Measurements from ENCODE around the gene CRIP1. TPM values are rescaled to one million over a fixed set of nuclear protein-coding genes. Genes with fewer than 3 reads are reported as not detected.

The CRIP1 gene
- total RNA-seq, 1 donor from 2014 or later: 5.1 TPM

GRCh38 chr14:105490572-105491365 lies 4.1 kb downstream of the CRIP1 start, which contains the start of gene TEDC1:
Gene TEDC1 (plus strand): TSS chr14:105491246. CDS start chr14:105491376, 130 bp downstream.
- Mint-ChIP-seq H3K36me3 (ENCODE audit: insufficient read depth) (no peaks in the 10 kb centered on the region), H3K27me3 (peaks cover 8% of the 10 kb centered on the region), H3K9me3 (ENCODE audit: low read depth) (no peaks in the 10 kb centered on the region), H3K4me1 (ENCODE audit: low read depth) (peaks cover 6% of the 10 kb centered on the region), H3K27ac (peak within 1 kb of the TSS; percentile 96), H3K4me3 (ENCODE audit: low read depth) (peak within 1 kb of the TSS; percentile 78)
- DNase-seq (ENCODE audit: low spot score, unreplicated experiment): peak; percentile 98
- peak; percentile 87 for TF ChIP-seq CTCF (IDR thresholded peaks at IDR 0.05; ENCODE audit: unreplicated experiment)

DNA sequence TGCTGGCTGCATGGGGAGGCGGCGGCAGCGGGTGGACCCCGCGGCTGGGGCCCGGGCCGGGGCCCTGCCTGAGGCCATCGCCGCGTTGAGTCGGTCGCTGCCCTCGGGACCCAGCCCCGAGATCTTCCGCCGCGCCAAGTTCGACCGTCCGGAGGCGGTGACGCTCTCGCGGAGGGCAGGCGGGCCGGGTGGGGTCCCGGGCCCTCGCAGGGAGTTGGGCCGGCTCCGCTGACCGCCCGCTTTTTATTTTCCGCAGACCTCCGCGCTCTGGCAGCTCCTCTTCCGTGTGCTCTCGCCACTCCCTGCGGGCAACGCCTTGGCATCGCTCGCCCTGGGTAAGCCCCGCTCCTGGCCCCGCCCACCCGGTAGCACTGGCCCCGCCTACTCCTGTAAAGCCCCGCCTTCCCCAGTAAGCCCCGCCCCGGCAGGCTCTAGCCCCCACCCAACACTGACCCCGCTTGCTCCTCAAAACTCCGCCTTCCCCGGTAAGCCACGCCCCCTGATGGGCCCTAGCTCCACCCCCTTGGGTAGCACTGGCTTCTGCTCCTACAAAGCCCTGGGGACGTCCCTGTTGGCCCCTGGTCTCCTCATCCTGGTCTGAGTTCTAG lies 4.8 kb downstream of the CRIP1 start:
- Mint-ChIP-seq H3K9me3 (ENCODE audit: low read depth) (no peaks in the 10 kb centered on the region), H3K27ac (peak overlapping the region; percentile 96), H3K4me1 (ENCODE audit: low read depth) (peaks cover 4% of the 10 kb centered on the region), H3K27me3 (peaks cover 4% of the 10 kb centered on the region), H3K36me3 (ENCODE audit: insufficient read depth) (no peaks in the 10 kb centered on the region), H3K4me3 (ENCODE audit: low read depth) (peak overlapping the region; percentile 78)
- DNase-seq (ENCODE audit: low spot score, unreplicated experiment): peak; percentile 56
- no peak for TF ChIP-seq CTCF (IDR thresholded peaks at IDR 0.05; ENCODE audit: unreplicated experiment)

GRCh38 chr14:105492031-105492970 lies 5.6 kb downstream of the CRIP1 start:
- Mint-ChIP-seq H3K36me3 (ENCODE audit: insufficient read depth) (no peaks in the 10 kb centered on the region), H3K27ac (no peak overlapping the region), H3K9me3 (ENCODE audit: low read depth) (no peaks in the 10 kb centered on the region), H3K4me1 (ENCODE audit: low read depth) (peaks cover 4% of the 10 kb centered on the region), H3K27me3 (no peaks in the 10 kb centered on the region), H3K4me3 (ENCODE audit: low read depth) (peak overlapping the region; percentile 78)
- no peak for TF ChIP-seq CTCF (IDR thresholded peaks at IDR 0.05; ENCODE audit: unreplicated experiment)
- no peak for DNase-seq (ENCODE audit: low spot score, unreplicated experiment)

DNA sequence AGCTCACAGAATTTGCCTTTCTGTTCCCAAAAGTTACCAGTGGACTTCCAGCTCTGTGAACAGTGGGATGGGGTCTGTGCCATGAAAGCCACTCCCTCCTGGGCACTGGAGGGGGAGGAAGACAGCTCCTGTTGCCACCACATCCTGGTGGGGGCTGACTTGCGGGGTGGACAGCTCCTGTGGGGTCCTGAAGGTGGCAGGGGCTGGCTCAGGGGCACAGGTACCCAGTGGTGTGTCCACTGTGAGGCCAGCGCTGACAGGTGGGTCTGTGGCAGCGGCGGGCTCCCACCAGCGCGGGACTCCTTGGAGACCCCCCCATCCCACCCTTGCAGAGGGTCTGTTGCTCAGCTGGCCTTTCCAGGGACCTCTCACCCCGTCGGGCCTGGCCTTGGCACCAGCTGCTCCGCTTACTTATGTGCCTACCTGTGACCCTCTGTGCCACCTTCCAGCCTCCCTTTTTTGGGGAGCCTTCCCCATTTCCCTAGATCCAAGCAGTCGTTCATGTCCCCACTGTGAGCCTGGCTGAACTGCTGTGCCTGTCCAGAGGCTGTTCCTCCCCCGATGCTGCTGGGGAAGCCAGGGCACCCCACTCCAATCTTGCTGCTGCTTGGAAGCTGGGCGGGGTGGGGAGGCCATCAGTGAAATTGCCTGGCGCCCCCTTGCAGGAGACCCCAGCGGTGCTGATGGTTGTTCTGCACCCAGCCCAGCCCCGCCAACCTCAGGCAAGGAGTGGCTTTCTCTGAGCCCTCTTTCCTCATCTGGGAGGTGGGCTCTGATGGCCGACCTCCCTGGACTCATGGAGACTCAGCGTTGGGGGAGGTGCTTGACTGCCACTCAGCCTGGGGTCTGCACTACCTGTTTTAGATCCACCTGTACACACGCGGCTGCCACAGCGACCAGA lies 6.5 kb downstream of the CRIP1 start:
- DNase-seq (ENCODE audit: low spot score, unreplicated experiment): no peak
- TF ChIP-seq CTCF (IDR thresholded peaks at IDR 0.05; ENCODE audit: unreplicated experiment): no peak
- Mint-ChIP-seq H3K4me3 (ENCODE audit: low read depth) (peak overlapping the region; percentile 40), H3K36me3 (ENCODE audit: insufficient read depth) (no peaks in the 10 kb centered on the region), H3K9me3 (ENCODE audit: low read depth) (no peaks in the 10 kb centered on the region), H3K4me1 (ENCODE audit: low read depth) (peaks cover 4% of the 10 kb centered on the region), H3K27me3 (no peaks in the 10 kb centered on the region), H3K27ac (no peak overlapping the region)

Data from progenitor cell of endocrine pancreas (in vitro differentiated cells).